ENCODE measurements around the gene DCUN1D3.

GRCh38 chr16:20897922-20898321 lies 2.2 kb downstream of the DCUN1D3 start:
- TF ChIP-seq, protein P1, sequence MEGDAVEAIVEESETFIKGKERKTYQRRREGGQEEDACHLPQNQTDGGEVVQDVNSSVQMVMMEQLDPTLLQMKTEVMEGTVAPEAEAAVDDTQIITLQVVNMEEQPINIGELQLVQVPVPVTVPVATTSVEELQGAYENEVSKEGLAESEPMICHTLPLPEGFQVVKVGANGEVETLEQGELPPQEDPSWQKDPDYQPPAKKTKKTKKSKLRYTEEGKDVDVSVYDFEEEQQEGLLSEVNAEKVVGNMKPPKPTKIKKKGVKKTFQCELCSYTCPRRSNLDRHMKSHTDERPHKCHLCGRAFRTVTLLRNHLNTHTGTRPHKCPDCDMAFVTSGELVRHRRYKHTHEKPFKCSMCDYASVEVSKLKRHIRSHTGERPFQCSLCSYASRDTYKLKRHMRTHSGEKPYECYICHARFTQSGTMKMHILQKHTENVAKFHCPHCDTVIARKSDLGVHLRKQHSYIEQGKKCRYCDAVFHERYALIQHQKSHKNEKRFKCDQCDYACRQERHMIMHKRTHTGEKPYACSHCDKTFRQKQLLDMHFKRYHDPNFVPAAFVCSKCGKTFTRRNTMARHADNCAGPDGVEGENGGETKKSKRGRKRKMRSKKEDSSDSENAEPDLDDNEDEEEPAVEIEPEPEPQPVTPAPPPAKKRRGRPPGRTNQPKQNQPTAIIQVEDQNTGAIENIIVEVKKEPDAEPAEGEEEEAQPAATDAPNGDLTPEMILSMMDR (IDR thresholded peaks at IDR 0.05) = no peak
- no peak for TF ChIP-seq POLR2A (IDR thresholded peaks at IDR 0.05)
